Measurements from ENCODE around the gene LYSMD4.

Gene LYSMD4

GRCh38 chr15:99703603-99704443 is 29.4 kb downstream of the LYSMD4 start:
- no peak for DNase-seq

- no peak for DNase-seq
Observed at GRCh38 chr15:99702895-99703602, 30.2 kb downstream of the LYSMD4 start.

GRCh38 chr15:99696096-99696495 is 37.1 kb downstream of the LYSMD4 start:
- DNase-seq = no peak

- no peak for DNase-seq
Observed at GRCh38 chr15:99692825-99693224, 40.4 kb downstream of the LYSMD4 start.

DNA sequence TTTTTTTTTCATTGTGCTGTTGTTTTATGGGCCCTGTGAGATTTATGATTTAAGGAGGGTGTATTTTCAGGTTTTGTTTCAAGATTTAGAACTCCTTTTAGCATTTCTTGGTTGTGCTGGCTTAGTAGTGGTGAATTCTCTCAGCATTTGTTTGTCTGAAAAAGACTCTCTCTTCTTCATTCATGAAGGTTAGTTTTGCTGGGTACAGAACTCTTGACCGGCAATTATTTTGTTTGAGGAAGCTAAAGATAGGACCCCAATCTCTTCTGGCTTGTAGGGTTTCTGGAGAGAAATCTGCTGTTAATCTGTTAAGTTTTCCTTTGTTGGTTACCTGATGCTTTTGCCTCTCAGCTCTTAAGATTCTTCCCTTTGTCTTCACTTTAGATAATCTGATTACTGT is 46.9 kb downstream of the LYSMD4 start:
- no peak for DNase-seq

- DNase-seq = no peak
Observed at GRCh38 chr15:99683000-99683670, 50.1 kb downstream of the LYSMD4 start.

DNA sequence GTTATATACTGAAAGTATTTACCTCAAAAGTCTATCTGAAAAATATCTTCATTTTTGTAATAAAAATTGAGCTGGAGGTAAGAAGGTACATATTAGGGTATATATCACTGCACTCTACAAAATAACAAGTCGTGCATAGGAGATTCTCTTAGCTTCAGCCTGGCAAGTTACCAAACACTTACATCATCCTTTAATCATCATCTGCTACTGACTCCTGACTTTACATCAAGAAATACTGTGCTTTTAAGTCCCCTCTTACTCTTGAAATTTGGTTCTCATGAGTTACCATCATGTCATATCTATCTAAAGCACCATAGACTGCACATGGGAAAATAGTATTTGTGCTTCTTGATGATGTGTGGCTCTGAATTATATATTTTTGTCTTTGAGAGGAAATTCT is 50.8 kb downstream of the LYSMD4 start:
- no peak for DNase-seq

GRCh38 chr15:99681990-99682389 is 51.2 kb downstream of the LYSMD4 start:
- DNase-seq = no peak

GRCh38 chr15:99680276-99680675 is 53.0 kb downstream of the LYSMD4 start:
- no peak for DNase-seq

DNA sequence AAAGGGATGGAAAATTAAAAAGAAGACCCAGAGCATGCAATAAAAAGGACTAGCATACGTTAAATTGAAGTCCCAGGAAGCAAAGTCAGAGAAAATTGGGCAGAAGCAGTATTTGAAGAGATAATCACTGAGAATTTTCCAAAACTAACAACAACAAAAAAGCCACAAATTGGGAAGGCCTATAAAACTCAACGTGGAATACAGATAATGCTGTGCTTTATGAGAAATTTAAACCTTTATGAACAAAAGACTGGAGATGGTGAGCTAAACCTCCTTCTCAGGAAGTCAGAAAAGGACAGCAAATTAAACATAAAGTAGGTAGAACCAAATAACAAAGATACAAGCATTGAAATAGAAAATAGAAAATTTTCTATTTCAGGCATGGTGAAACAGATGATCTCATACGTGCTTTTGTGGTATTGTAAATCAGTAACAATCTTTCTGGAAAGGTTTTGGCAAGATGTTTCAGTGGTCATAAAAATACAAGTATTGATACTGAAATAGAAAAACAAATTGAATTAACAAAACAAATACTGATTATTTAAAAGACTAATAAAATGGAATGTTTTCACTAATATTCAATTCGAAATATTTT is 55.6 kb downstream of the LYSMD4 start:
- no peak for DNase-seq
